Hepatocyte (in vitro differentiated cells): ENCODE measurements around the gene TJP2. TPM values are rescaled to one million over a fixed set of nuclear protein-coding genes. Genes with fewer than 3 reads are reported as not detected.

Experiments used
- DNase-seq: peaks from one replicate; pipeline ENCODE4 v3.0.0-alpha.2; 2016; ENCODE audit warnings: low spot score
- H2AFZ ChIP-seq: fragments of 200-600 bp; sonication (generic); 2 replicates; pipeline ENCODE4 v1.6.0; 2016; ENCODE audit warnings: antibody characterized with exemption, mild to moderate bottlenecking
- H3K27ac ChIP-seq: fragments of 200-600 bp; sonication (generic); 2 replicates; pipeline ENCODE4 v1.5.1; 2016; ENCODE audit warnings: mild to moderate bottlenecking
- H3K27me3 ChIP-seq: fragments of 200-600 bp; sonication (generic); 2 replicates; pipeline ENCODE4 v1.6.1; 2016
- H3K36me3 ChIP-seq: fragments of 200-600 bp; sonication (generic); replicated peaks from 2 replicates; pipeline ENCODE4 v1.5.1; 2016; ENCODE audit warnings: low read depth; ENCODE audit not compliant: insufficient read depth
- H3K4me1 ChIP-seq: fragments of 200-600 bp; sonication (generic); 2 replicates; pipeline ENCODE4 v1.5.1; 2016; ENCODE audit warnings: mild to moderate bottlenecking, moderate library complexity; ENCODE audit not compliant: insufficient read depth
- H3K4me2 ChIP-seq: fragments of 200-600 bp; sonication (generic); 2 replicates; pipeline ENCODE4 v1.6.0; 2016
- H3K4me3 ChIP-seq: fragments of 200-600 bp; sonication (generic); 2 replicates; pipeline ENCODE4 v1.5.1; 2016; ENCODE audit warnings: mild to moderate bottlenecking
- H3K79me2 ChIP-seq: fragments of 200-600 bp; sonication (generic); 2 replicates; pipeline ENCODE4 v1.6.0; 2017; ENCODE audit warnings: mild to moderate bottlenecking
- H3K9me2 ChIP-seq: fragments of 200-600 bp; sonication (generic); replicated peaks from 2 replicates; pipeline ENCODE4 v1.6.0; 2017; ENCODE audit warnings: mild to moderate bottlenecking; ENCODE audit not compliant: insufficient read depth
- H3K9me3 ChIP-seq: fragments of 200-600 bp; sonication (generic); 2 replicates; pipeline ENCODE4 v1.5.1; 2016; ENCODE audit warnings: low read depth, mild to moderate bottlenecking
- H4K20me1 ChIP-seq: fragments of 200-600 bp; sonication (generic); 2 replicates; pipeline ENCODE4 v1.6.0; 2016; ENCODE audit warnings: mild to moderate bottlenecking; ENCODE audit not compliant: insufficient read depth, poor library complexity, severe bottlenecking
- CTCF ChIP-seq: fragments of 200-600 bp; sonication (generic); IDR thresholded peaks from 2 replicates; pipeline ENCODE4 v1.5.1; 2016; ENCODE audit warnings: antibody characterized with exemption, mild to moderate bottlenecking; ENCODE audit not compliant: poor library complexity
- EZH2 ChIP-seq: fragments of 200-600 bp; sonication (generic); IDR thresholded peaks from 2 replicates; pipeline ENCODE4 v1.6.1; 2016; ENCODE audit warnings: antibody characterized with exemption, mild to moderate bottlenecking, borderline replicate concordance
- EZH2phosphoT487 ChIP-seq: fragments of 200-600 bp; sonication (generic); IDR thresholded peaks from one replicate; pipeline ENCODE4 v1.6.1; 2018; ENCODE audit warnings: antibody characterized with exemption, mild to moderate bottlenecking, low read depth, moderate library complexity; ENCODE audit not compliant: unreplicated experiment, severe bottlenecking
- WGBS: methylation state at CpG from one replicate; pipeline ENCODE4 v1.1.6; 2016; ENCODE audit warnings: low lambda C conversion rate; ENCODE audit errors: missing lambda C conversion rate; 5-methylcytosine and 5-hydroxymethylcytosine counted together
- polyA plus RNA-seq: library from polyadenylated mRNA; unstranded; fragments of >200 nt; fragmentation: Nextera tagmentation; extraction: Ambion mirVana; gene quantifications from 2 replicates; pipeline ENCODE4 v1.2.1, GENCODE V29; 2016
- total RNA-seq: library from RNA; depleted of rRNA; stranded (reverse); fragments of >200 nt; gene quantifications from 2 replicates; pipeline ENCODE4 v1.2.3, GENCODE V29; 2014

The TJP2 gene
- total and polyA plus RNA-seq, 2 experiments from 2014 or later, result 67.2 to 131 TPM

- no peaks in the 10 kb centered on the region for H3K9me2 ChIP-seq
- H3K4me1 ChIP-seq, result no peaks in the 10 kb centered on the region
- H2AFZ ChIP-seq, result no peak overlapping the region
- no peaks in the 10 kb centered on the region for H3K9me3 ChIP-seq
- no peak for TF ChIP-seq CTCF
- no peak for TF ChIP-seq EZH2
- TF ChIP-seq EZH2phosphoT487, result no peak
- no peak overlapping the region for H3K27ac ChIP-seq
- no peak overlapping the region for H3K4me2 ChIP-seq
- H3K79me2 ChIP-seq, result no peaks in the 10 kb centered on the region
- peaks cover 3% of the 10 kb centered on the region for H3K27me3 ChIP-seq
- H3K4me3 ChIP-seq, result no peak overlapping the region
- no peak for DNase-seq
- 100% methylated on average over 1 of the region's 1 CpG for WGBS
- no peaks in the 10 kb centered on the region for H4K20me1 ChIP-seq
- H3K36me3 ChIP-seq, result no peaks in the 10 kb centered on the region
Observed at GRCh38 chr9:69314547-69314946, 140.5 kb downstream of the TJP2 start.

- no peaks in the 10 kb centered on the region for H3K4me1 ChIP-seq
- no peaks in the 10 kb centered on the region for H3K9me2 ChIP-seq
- H4K20me1 ChIP-seq, result no peaks in the 10 kb centered on the region
- H3K4me3 ChIP-seq, result no peak overlapping the region
- no peak for DNase-seq
- TF ChIP-seq CTCF (no peak), EZH2phosphoT487 (no peak), EZH2 (no peak)
- H3K27me3 ChIP-seq, result peaks cover 3% of the 10 kb centered on the region
- no peak overlapping the region for H3K27ac ChIP-seq
- no peaks in the 10 kb centered on the region for H3K79me2 ChIP-seq
- no peak overlapping the region for H2AFZ ChIP-seq
- WGBS, result 93% methylated on average over 2 of the region's 2 CpGs
- H3K36me3 ChIP-seq, result no peaks in the 10 kb centered on the region
- H3K9me3 ChIP-seq, result no peaks in the 10 kb centered on the region
- H3K4me2 ChIP-seq, result no peak overlapping the region
Observed at GRCh38 chr9:69317081-69317480, 143.0 kb downstream of the TJP2 start.

GRCh38 chr9:69317894-69318293 lies 143.8 kb downstream of the TJP2 start:
- Histone ChIP-seq H3K9me3 (no peaks in the 10 kb centered on the region), H3K4me2 (no peak overlapping the region), H3K79me2 (no peaks in the 10 kb centered on the region), H3K9me2 (no peaks in the 10 kb centered on the region), H3K36me3 (no peaks in the 10 kb centered on the region), H2AFZ (no peak overlapping the region), H3K4me3 (no peak overlapping the region), H3K27me3 (peaks cover 10% of the 10 kb centered on the region), H4K20me1 (no peaks in the 10 kb centered on the region), H3K4me1 (no peaks in the 10 kb centered on the region), H3K27ac (no peak overlapping the region)
- no peak for DNase-seq
- no peak for TF ChIP-seq CTCF

- no peak overlapping the region for H3K27ac ChIP-seq
- H2AFZ ChIP-seq, result no peak overlapping the region
- H3K9me3 ChIP-seq, result no peaks in the 10 kb centered on the region
- H3K4me3 ChIP-seq, result no peak overlapping the region
- H4K20me1 ChIP-seq, result no peaks in the 10 kb centered on the region
- no peaks in the 10 kb centered on the region for H3K9me2 ChIP-seq
- H3K79me2 ChIP-seq, result no peaks in the 10 kb centered on the region
- peaks cover 20% of the 10 kb centered on the region for H3K27me3 ChIP-seq
- H3K4me2 ChIP-seq, result no peak overlapping the region
- H3K36me3 ChIP-seq, result no peaks in the 10 kb centered on the region
- DNase-seq, result no peak
- 61% methylated on average over 6 of the region's 6 CpGs for WGBS
- TF ChIP-seq EZH2 (no peak), CTCF (no peak), EZH2phosphoT487 (no peak)
- H3K4me1 ChIP-seq, result peaks cover 3% of the 10 kb centered on the region
Observed at GRCh38 chr9:69319324-69320025, 145.4 kb downstream of the TJP2 start.
